Stimulated activated CD4-positive, alpha-beta T cell treated with anti-CD3 and anti-CD28 coated beads, TNF-alpha, amount 100 ng/mL, for 48 hours (primary cell): Measurements from ENCODE around the gene PKD2L2.
"Not testable (repeated sequence)": the region's sequence is repeated elsewhere in the genome, so short reads cannot be mapped to it uniquely, and the experiment has no call there.

Experiments used
- DNase-seq, 3 donors: peaks; one replicate each; pipeline ENCODE4 v3.0.0-alpha.2; 2020; ENCODE audit warnings: low read depth in 3 of 3

Gene PKD2L2

DNA sequence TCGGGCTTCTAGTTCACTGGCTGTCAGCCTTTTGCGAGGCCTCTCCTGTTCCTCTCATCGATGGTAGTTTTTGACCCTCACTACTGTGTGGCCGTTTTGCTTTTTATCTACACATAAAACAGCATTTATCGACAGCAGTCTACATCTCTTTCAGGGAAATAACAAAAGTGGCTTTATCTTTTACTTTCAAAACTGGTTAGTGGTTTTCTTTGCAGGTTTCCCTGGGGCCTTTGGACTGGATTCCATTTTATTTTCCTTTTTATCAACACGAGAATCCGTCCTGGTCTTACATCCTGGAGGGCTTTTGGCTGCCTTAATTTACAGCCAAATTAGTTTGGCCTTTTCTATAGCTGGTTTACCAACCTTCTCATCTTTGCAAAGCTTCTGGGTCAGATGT lies 793 bp upstream of the PKD2L2 start:
- no peak for DNase-seq

DNA sequence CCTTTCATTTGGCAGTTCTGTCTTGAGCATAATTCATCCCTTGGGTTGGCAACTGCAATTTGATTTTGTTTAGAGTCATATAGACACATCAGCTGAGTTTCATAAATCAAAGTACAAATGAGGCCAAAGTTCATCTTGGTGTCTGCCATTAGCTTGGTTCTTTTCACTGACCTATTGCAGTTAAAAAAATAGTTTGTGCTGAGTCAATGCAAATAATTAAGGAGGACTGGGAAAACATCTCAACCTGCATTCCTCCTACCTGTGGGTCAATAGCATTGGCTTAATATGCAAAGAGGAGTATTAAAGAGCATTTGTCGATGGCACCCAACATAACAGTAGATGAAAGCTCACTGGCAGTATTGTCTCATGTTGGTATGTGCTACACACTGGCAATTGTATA lies 1.6 kb downstream of the PKD2L2 start:
- DNase-seq, result no peak

DNA sequence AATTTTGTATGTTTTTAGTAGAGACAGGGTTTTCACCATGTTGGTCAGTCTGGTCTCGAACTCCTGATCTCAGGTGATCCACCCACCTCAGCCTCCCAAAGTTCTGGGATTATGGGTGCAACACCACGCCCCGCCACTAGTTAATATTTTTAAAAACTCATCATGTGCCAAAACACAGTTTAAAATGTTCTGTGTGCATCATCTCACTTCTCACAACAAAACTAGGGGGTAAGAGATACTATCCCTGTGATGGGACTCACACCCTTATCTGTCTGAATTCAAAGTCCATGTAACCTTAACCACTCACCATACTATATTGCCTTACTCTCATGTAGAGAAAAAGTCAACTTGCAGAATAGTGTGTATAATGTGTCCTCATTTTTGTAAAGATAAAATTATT lies 2.6 kb downstream of the PKD2L2 start:
- no peak for DNase-seq

DNA sequence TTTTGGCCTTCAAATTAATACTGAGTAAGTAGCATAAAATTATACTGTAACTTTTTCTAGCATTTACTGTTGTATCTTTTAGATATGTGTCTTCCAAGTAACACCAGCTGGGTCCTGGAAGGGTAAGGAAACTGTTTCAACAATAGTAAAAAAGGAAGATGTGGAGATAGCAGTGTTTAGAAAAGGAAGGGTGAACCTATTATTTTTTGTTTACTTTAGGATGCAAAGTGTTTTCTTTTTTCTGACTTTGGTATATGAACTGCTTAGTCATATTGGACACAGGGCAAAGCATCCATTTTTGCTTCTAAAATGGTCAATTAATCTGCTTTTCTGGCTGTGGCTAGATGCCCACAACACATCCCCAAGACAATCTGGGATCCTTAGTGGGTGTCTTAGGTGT lies 5.3 kb downstream of the PKD2L2 start:
- no peak for DNase-seq

DNA sequence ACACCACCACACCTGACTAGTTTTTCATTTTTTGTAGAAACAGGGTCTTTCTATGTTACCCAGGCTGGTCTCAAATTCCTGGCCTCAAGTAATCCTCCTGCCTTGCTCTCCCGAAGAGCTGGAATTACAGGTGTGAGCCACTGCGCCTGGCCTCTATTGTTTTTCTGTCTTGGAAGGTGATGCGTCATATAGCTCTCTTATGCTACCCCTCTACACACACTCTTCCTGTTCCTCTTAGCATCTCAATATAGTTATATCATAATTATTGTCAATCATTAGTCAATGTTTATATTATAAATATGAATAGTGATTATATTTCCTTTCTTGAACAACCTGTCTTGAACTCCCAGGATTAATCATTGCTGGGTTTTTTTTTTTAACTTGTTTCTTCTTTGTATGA lies 7.3 kb downstream of the PKD2L2 start:
- DNase-seq, result no peak

DNA sequence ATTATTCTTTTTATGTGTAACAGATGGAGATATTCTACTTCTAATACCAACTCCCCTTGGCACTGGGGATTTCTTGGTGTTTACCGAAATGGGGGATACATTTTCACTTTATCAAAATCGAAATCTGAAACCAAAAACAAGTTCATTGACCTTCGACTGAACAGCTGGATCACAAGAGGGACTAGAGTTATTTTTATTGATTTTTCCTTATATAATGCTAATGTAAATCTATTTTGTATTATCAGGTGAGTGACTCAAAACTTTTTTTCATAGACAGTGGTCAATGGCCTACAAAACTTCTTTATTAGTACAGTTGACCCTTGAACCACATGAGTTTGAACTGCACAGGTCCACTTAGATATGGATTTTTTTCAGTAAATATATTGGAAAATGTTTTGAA lies 10.2 kb downstream of the PKD2L2 start:
- DNase-seq, result no peak

DNA sequence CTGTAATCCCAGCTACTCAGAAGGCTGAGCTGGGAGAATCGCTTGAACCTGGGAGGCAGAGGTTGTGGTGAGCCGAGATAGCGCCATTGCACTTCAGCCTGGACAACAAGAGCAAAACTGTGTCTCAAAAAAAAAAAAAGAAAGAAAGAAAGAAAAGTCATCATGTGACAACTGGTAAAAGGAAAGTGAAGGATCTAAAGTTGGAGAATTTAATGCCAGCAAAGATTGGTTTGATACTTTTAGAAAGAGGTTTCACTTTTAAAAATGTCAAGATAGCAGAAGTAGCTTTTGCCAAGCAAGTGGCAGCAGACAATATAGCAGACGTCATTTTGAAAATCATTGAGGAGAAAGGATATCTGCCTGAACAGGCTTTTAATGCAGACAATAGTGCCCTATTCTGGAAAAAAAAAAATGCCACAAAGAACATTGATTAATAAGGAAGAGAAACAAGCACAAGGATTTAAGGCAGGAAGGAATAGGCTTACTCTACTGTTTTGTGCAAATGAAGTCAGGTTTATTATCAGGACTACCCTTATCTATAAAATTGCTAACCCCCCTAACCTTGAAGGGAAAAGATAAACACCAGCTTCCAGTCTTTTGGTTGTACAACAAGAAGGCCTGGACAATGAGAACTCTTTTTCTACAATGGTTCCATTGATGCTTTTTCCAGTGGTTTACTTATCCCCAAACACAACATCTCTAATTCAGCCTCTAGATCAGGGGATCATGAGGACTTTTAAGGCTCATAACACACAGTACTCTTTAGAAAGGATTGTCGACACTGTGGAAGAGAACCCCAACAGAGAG lies 12.0 kb downstream of the PKD2L2 start:
- DNase-seq, result no peak

DNA sequence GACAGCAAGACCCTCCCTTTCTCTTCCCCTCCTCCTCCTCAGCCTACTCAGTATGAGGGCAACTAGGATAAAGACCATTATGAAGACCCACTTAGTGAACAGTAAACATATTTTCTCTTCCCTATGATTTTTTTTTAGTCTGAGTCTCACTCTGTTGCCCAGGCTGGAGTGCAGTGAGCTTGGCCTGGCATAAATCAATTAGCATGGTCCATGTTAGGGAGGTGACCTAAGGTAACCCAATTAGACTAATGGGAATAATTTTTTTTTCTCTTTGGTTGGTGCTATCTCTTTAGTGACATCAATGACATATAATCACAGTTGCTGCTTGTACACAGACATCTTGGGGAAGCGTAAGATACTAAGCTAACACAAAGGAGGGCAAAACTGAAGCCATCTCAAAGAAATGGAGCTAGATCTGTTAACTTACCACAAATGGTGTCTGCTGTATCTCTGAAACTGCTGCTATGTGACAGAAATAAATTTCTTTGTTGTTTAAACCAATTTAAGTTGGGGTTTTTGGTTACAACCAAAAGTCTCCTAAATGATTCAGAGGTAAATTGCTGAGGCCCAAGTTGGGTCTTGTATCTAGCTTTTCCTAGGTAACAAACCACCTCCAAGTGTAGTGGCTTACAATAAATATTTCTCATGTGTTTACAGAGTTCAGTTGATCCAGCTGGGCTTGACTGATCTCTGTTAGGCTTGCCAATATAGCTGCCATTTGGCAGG lies 13.3 kb downstream of the PKD2L2 start:
- no peak for DNase-seq

DNA sequence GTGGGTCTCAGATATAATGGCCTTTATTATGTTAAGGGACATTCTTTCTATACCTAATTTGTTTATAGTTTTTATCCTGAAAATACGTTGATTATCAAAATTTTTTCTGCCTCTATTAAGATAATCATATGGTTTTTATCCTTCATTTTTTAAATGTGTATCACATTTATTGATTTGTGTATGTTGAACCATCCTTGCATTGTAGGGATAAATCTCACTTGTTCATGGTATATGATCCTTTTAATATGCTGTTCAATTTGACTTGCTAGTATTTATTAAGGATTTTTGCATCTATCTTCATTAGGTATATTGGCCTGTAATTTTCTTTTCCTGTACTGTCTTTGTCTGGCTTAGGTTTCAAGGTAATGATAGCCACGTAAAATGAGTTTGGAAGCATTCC lies 25.5 kb downstream of the PKD2L2 start:
- no peak for DNase-seq

DNA sequence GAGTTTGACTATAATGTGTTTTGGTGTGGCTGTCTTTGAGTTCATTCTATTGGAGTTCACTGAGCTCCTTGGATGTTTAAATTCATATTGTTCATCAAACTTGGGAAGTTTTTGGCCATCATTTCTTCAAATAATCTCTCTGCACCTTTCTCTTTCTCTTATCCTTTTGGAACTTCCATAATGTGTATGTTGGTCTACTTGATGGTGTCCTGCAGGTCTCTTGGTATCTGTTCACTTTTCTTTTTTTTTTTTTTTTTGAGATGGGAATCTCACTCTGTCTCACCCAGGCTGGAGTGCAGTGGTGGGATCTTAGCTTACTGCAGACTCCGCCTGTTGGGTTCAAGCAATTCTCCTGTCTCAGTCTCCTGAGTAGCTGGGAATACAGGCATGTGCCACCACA lies 27.7 kb downstream of the PKD2L2 start:
- DNase-seq, result no peak

DNA sequence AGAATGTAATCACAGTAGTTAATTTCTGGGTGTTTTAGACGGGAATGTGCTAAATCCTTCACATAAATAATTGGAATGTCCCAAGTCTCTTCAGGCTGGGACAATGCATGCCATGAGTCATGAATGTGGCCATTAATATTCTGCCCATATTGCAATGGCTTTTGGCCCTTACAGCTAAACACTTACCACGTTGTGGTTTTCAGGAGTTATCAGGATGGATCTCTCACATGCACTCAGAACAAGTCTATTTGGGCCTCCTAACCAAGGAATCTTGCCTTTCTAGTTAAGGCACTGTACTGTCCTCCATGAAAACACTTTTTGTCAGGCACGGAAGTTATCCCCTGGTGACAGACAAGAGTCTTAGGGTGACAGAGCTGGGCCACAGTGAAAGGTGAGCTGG lies 32.7 kb downstream of the PKD2L2 start:
- DNase-seq, result no peak

DNA sequence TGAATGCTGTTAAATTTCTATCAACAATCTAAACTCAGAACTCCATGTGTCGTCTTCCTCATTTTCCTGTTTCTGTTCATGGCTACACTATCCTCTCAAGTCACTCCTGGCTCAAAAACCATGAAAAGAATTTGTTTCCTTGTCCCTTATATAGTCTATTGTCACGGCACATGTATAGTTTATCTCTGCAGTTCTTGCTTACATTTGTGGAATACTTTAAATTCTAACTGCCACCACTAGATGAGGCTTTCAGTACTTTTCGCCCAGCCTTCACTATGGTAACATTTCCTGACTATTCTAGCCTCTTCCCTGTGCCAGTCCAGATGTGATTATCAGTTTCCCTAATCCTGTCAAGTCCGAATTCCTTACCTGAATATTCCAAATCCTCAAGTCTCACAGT lies 34.6 kb downstream of the PKD2L2 start:
- no peak for DNase-seq

DNA sequence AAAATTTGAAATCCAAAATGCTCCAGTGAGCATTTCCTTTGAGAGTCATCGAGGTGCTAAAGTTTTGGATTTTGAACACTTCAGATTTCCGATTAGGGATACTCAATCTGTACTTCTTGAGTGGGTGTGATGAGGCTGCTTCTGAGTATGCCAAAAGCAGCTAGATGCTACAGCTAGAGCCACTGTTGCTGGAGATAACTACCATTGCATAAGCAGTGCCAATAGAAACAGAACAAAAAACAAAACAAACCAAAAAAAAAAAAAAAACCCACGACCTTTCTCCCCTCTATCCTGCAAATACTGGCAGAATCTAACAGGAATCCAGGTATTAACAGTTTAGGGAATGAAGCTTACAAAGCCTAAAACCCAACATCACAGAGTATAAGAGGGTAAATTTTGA lies 43.5 kb downstream of the PKD2L2 start:
- DNase-seq, result no peak

DNA sequence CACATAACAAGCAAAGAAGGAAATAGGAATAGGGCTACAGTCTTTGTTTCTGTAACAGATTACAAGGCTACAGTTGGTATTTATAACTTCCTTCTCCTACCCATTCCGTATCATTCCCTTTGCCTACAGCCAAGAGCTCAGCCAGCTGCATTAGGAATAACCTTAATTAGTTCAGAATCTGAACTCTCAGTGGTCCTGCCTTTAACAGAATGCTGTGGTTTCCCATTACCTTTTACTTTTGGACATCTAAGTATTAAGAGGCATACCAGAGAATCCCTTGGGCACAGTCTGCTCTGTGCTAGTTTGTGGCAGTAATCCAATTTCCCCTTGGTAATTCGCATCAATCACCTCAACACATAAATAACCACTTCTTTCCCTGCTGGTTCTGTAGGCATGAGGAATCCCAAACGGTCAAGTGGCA lies 44.2 kb downstream of the PKD2L2 start:
- no peak for DNase-seq

DNA sequence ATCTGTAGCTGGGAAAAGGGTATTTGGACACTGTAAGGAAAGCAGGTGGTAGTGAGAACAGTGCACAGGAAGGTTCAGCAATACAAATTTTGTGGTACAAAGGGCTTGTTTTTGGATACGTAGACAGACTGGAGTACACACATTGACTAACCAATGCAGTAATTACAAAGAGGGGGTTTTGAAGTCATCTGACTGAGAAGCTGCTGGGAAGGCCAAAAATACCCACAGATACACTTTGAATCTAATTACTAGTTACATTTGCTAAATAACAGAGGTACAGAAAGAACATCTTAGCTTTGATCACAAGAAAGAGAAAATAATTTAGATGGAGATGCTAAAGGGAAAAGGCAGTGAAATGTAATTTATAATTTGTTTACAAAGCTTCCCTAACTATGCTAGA lies 45.9 kb downstream of the PKD2L2 start:
- DNase-seq, result no peak

DNA sequence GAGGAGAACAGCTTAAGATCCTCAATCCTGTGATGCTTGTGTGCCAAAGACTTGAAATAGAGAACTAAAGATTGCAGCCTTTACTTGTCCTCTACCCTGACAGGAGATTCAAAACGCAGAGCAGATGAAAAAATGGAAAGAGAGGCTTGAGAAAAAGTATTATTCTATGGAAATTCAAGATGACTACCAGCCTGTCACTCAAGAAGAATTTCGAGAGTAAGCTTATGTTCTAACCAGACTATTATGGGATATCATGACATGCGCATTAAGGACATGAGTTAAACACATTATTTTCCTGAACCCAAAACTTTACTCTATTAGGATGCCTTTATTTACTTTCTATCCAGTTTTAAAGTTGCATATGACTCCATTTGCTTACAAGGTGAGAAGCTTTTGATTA lies 46.4 kb downstream of the PKD2L2 start:
- DNase-seq, result no peak

DNA sequence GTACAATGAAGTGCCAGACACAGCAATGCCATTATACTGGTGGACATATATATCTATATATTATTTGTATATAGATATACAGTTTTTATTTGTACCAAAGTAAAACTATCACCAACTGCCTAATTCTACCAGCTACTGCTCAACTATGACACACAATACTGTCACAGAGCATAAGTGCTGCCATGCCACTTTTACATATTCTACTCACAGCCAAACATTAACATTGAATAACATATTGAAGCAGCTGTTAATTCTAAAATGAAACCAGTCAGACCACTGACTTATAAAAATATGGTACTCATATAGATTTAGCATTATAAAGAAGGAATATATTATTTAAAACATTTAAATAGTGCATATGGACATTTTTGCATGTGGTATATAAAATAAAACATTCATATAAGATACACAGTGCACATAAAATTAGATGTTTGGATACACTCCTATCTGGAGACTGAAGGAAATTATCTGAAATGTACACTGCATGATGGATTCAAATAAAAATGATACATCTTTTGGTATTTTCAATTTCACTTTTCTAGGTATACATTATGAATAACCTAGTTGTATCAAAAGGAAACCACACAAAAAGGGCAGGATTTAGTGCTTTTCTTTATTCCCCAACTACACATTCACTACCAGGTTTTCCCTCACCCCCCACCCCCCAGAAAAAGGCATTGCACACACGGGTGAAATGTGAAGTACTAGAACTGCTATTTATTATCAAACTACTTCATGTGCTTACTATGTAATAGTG lies 48.9 kb downstream of the PKD2L2 start:
- DNase-seq, result no peak

DNA sequence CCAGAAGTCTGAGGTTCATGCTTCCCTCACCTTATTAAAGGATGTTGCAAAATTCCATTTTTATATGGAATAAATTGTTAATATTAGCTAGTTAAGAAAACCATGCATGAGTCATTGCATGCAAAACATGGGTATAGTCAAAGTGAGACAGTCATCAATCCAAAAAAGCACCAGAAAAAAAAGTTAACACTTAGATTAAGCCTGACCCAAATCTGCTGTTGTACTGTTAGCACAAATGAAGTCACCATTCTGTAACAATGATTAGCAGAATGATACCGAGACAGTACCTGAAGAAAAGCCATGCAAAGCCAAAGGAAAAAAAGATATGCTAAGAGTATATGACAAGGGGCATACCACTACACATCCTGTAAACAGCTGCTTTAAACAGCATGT lies 49.5 kb downstream of the PKD2L2 start:
- no peak for DNase-seq

DNA sequence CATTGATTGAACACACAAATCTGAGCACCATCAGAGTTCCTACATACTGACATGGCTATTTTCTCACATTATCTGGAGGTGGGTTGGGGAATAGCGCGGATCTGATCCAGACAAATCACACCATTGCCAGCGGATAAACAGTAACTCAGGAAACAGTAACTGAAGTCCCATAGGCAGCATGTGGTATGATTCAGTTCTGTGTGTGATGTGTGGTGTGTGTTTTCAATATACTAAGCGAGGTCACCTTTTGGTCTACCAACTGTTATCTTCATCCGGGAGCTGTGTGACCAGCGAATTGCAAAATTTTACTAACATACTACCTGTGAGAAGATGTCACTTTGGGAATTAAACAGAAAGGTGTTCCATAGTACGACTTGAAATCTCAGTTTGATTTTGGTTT lies 50.1 kb downstream of the PKD2L2 start:
- DNase-seq, result no peak

DNA sequence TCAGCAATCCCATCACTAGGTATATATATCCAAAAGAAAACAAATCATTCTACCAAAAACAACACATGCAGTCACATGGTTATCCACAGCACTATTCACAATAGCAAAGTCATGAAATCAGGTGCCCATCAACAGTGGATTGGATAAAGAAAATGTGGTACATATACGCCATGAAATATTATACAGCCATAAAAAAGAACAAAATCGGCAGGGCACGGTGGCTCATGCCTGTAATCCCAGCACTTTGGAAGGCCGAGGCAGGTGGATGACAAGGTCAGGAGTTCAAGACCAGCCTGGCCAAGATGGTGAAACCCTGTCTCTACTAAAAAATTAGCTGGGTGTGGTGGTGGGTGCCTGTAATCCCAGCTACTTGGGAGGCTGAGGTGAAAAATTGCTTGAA lies 55.0 kb downstream of the PKD2L2 start:
- not testable (repeated sequence) for DNase-seq

DNA sequence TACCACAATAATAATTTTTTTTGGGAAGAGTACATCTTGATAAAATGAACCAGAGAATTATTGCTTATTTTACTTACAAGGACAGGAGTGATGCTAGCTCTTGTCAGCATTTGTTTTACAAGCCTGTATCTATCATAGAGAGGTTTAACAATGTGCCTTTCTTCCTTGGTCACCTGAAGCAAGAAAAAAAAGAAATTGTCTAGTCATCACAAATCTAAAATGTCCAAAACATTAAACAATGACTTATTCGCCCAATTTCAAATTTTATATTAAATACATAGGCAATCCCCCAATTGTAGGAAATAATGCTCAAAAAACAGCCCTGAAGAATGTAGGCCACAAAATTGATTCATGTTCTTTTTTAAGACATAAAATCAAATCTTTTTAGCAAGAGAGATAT lies 56.6 kb downstream of the PKD2L2 start:
- no peak for DNase-seq

DNA sequence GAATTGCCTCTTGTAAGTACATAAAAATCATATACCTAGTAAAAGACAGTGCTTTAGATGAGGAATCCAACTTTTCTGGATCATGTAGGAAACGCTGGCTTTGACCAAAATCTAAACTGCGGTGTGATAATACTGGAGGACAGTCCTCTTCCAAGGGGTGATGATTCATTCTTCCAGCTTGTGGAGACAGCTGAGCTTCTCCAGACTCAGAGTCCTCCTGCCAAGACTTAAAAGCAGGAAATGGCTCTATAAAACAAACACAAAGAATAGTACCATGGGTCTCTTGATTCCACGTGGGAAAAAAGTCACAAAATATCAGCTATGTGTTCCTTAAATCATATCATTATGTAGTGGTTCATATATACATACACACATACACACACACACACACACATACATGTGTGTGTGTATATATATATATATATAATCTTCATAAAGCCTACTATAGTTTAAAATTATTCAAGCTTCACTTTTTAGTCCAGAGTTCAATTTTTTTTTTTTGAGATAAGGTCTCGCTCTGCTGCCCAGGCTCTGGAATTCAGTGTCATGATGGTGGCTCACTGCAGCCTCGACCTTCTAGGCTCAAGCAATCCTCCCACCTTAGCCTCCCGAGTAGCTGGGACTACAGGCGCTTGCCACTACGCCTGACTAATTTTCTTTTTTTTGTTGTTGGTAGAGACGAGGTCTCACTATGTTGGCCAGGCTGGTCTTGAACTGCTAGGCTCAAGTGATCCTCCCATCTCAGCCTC lies 65.0 kb downstream of the PKD2L2 start:
- DNase-seq, result no peak
